ENCODE measurements around the gene ATG10.
"Not testable (repeated sequence)": the region's sequence is repeated elsewhere in the genome, so short reads cannot be mapped to it uniquely, and the experiment has no call there.

The ATG10 gene

GRCh38 chr5:81950996-81951395 is 20.8 kb upstream of the ATG10 start:
- no peaks in the 10 kb centered on the region for H3K36me3 ChIP-seq (ENCODE audit: low read depth)
- no peak overlapping the region for H3K4me3 ChIP-seq (ENCODE audit: severe bottlenecking)
- H3K27ac ChIP-seq (ENCODE audit: poor library complexity, severe bottlenecking), result no peak overlapping the region
- no peaks in the 10 kb centered on the region for H3K9me3 ChIP-seq (ENCODE audit: severe bottlenecking)
- ATAC-seq (ENCODE audit: low read depth) (no peak), DNase-seq (ENCODE audit: low spot score) (no peak)
- H3K27me3 ChIP-seq (ENCODE audit: insufficient read depth, poor library complexity, severe bottlenecking), result no peaks in the 10 kb centered on the region
- no peak for TF ChIP-seq CTCF (IDR thresholded peaks at IDR 0.05; ENCODE audit: poor library complexity, severe bottlenecking)
- no peaks in the 10 kb centered on the region for H3K4me1 ChIP-seq (ENCODE audit: insufficient read depth, poor library complexity, severe bottlenecking)

GRCh38 chr5:81954796-81955195 is 17.0 kb upstream of the ATG10 start:
- not testable (repeated sequence) for H3K27me3 ChIP-seq (ENCODE audit: insufficient read depth, poor library complexity, severe bottlenecking); ATAC-seq (ENCODE audit: low read depth); H3K9me3 ChIP-seq (ENCODE audit: severe bottlenecking); H3K27ac ChIP-seq (ENCODE audit: poor library complexity, severe bottlenecking); H3K36me3 ChIP-seq (ENCODE audit: low read depth); DNase-seq (ENCODE audit: low spot score); H3K4me1 ChIP-seq (ENCODE audit: insufficient read depth, poor library complexity, severe bottlenecking); H3K4me3 ChIP-seq (ENCODE audit: severe bottlenecking)

- DNase-seq (ENCODE audit: low spot score); H3K4me3 ChIP-seq (ENCODE audit: severe bottlenecking); H3K9me3 ChIP-seq (ENCODE audit: severe bottlenecking); ATAC-seq (ENCODE audit: low read depth); H3K27me3 ChIP-seq (ENCODE audit: insufficient read depth, poor library complexity, severe bottlenecking); H3K36me3 ChIP-seq (ENCODE audit: low read depth); H3K4me1 ChIP-seq (ENCODE audit: insufficient read depth, poor library complexity, severe bottlenecking); H3K27ac ChIP-seq (ENCODE audit: poor library complexity, severe bottlenecking): not testable (repeated sequence)
Observed at GRCh38 chr5:81958129-81958528, 13.7 kb upstream of the ATG10 start.

DNA sequence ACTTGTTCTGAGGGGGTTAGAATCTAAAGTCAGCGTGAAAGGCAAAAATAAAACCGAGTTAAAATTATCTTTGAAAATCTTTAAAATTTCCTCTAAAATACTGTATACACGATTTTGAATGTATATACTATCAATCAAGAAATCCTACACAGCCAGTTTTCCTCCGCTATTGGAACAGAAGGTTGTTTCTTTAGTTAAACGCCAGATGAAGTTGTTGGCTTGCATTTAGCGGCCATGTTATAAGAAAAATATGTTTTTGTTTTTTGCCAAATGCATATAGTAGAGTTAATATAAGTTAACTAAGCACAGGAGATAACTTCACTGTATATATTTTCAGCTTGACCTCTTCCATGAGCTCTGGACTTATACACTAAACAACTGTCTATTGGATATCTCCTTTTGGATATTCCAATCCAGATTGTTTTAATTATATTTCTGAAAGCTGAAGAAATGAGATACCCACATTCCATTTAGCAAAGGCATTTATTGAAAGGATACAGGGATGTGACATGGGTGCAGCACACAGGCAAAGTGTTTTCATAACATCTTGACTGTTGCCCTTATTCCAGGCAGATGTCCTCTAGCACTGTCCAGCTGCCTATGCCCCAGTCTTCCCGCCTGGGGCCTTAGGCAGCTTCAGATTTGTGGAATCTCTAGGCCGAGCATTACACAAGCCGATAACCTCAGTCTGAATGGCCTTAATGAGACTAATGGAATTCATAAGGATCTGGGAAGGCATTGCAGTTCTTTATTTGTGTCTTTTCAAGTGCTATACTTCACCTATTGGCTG is 10.0 kb upstream of the ATG10 start:
- Histone ChIP-seq H3K4me1 (ENCODE audit: insufficient read depth, poor library complexity, severe bottlenecking) (no peaks in the 10 kb centered on the region), H3K9me3 (ENCODE audit: severe bottlenecking) (no peaks in the 10 kb centered on the region), H3K36me3 (ENCODE audit: low read depth) (no peaks in the 10 kb centered on the region), H3K4me3 (ENCODE audit: severe bottlenecking) (no peak overlapping the region), H3K27ac (ENCODE audit: poor library complexity, severe bottlenecking) (no peak overlapping the region), H3K27me3 (ENCODE audit: insufficient read depth, poor library complexity, severe bottlenecking) (no peaks in the 10 kb centered on the region)
- no peak for ATAC-seq (ENCODE audit: low read depth)
- DNase-seq (ENCODE audit: low spot score), result no peak
- TF ChIP-seq CTCF (IDR thresholded peaks at IDR 0.05; ENCODE audit: poor library complexity, severe bottlenecking), result no peak

DNA sequence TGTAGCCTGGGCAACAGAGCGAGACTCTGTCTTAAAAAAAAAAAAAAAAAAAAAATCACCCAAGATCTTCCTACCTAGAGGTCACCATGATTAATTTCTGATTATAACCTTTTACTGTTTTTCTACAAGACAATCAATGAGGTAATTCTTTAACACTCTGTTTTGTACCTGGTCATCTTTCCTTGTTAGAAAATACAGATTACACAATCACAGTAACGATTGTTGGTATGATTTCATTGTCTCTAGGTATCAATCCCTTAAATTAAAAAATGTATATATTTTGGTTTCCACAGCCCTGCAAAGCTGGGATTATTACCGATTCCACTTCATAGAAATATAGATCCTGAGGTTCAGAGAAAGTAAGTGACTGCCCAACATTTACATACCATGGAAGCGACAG is 8.3 kb upstream of the ATG10 start:
- Histone ChIP-seq H3K4me1 (ENCODE audit: insufficient read depth, poor library complexity, severe bottlenecking) (no peaks in the 10 kb centered on the region), H3K27ac (ENCODE audit: poor library complexity, severe bottlenecking) (no peak overlapping the region), H3K27me3 (ENCODE audit: insufficient read depth, poor library complexity, severe bottlenecking) (no peaks in the 10 kb centered on the region), H3K4me3 (ENCODE audit: severe bottlenecking) (no peak overlapping the region), H3K36me3 (ENCODE audit: low read depth) (no peaks in the 10 kb centered on the region), H3K9me3 (ENCODE audit: severe bottlenecking) (no peaks in the 10 kb centered on the region)
- ATAC-seq (ENCODE audit: low read depth) (no peak), DNase-seq (ENCODE audit: low spot score) (no peak)
- TF ChIP-seq CTCF (IDR thresholded peaks at IDR 0.05; ENCODE audit: poor library complexity, severe bottlenecking), result no peak

GRCh38 chr5:81965524-81965923 is 6.3 kb upstream of the ATG10 start:
- ATAC-seq (ENCODE audit: low read depth) (no peak; the same call in 2 of the 3 replicates), DNase-seq (ENCODE audit: low spot score) (no peak)
- no peaks in the 10 kb centered on the region for H3K36me3 ChIP-seq (ENCODE audit: low read depth)
- H3K27ac ChIP-seq (ENCODE audit: poor library complexity, severe bottlenecking), result no peak overlapping the region
- no peaks in the 10 kb centered on the region for H3K9me3 ChIP-seq (ENCODE audit: severe bottlenecking)
- no peak for TF ChIP-seq CTCF (IDR thresholded peaks at IDR 0.05; ENCODE audit: poor library complexity, severe bottlenecking)
- H3K4me3 ChIP-seq (ENCODE audit: severe bottlenecking), result no peak overlapping the region
- H3K4me1 ChIP-seq (ENCODE audit: insufficient read depth, poor library complexity, severe bottlenecking), result no peaks in the 10 kb centered on the region
- H3K27me3 ChIP-seq (ENCODE audit: insufficient read depth, poor library complexity, severe bottlenecking), result no peaks in the 10 kb centered on the region

Data from RWPE2 (cell line).